NT2/D1 (cell line): ENCODE data around the gene MRFAP1L1.

ENCODE experiments used
- SUZ12 ChIP-seq: IDR thresholded peaks from 2 replicates; pipeline ENCODE4 v1.6.1; 2011; ENCODE audit not compliant: insufficient read length, insufficient read depth; ENCODE audit errors: extremely low read depth
- YY1 ChIP-seq: IDR thresholded peaks from 2 replicates; pipeline ENCODE4 v1.6.1; 2011; ENCODE audit not compliant: insufficient read length, insufficient read depth

- TF ChIP-seq SUZ12 (no peak), YY1 (no peak)
Observed at GRCh38 chr4:6682862-6683590, 26.6 kb downstream of the MRFAP1L1 start.
